GM23248 (cell line): ENCODE measurements around the gene SLC9A9.

ENCODE experiments used
- EZH2 ChIP-seq: fragments of 200-600 bp; sonication (generic); IDR thresholded peaks from 2 replicates; pipeline ENCODE4 v1.6.1; 2018; ENCODE audit warnings: antibody characterized with exemption, mild to moderate bottlenecking; ENCODE audit not compliant: insufficient read depth, poor library complexity, severe bottlenecking
- EZH2phosphoT487 ChIP-seq: fragments of 200-600 bp; sonication (generic); IDR thresholded peaks from 2 replicates; pipeline ENCODE4 v1.6.1; 2018; ENCODE audit warnings: antibody characterized with exemption, moderate library complexity, mild to moderate bottlenecking, low read depth; ENCODE audit not compliant: insufficient read depth

DNA sequence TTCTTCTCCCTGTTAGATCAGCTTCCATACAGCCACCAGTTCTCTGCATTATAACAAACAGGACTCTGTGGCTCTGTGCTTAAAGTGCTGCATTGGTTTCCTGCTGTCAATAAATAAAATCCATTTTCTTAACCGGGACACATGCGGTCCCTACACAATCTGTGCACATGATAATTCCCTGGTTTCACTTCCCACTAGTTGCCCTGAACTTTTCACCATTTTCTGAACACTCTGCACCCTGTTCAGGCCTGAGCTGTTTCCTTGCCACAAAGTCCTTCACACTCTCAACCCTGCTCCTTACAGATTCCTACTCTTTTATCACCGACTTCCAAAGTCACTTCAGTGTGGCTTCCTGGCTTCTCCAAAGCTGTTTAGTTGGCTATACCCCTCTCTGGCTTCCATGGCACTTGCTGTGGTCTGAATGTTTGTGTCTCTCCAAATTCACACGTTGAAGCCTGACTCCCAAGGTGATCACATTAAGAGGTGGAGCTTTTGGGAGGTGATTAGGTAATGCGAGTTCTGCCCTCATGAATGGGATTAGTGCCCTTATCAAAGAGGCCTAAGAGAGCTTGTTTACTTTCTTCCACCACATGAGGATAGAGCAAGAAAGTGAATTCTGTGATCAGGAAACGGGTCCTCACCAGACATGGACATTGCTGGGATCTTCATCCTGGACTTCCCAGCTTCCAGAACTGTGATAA lies 495.3 kb downstream of the SLC9A9 start:
- TF ChIP-seq EZH2 (no peak), EZH2phosphoT487 (no peak)
